Measurements from ENCODE around the gene TMEM45A.
"Not testable (repeated sequence)": the region's sequence is repeated elsewhere in the genome, so short reads cannot be mapped to it uniquely, and the experiment has no call there.

Gene TMEM45A

GRCh38 chr3:100536093-100536492 lies 43.7 kb downstream of the TMEM45A start:
- DNase-seq: no peak

- no peak for DNase-seq
Measured at GRCh38 chr3:100537646-100538338, 45.4 kb downstream of the TMEM45A start.

GRCh38 chr3:100538339-100538706 lies 45.9 kb downstream of the TMEM45A start:
- DNase-seq: no peak

GRCh38 chr3:100540791-100541334 lies 48.4 kb downstream of the TMEM45A start:
- no peak for DNase-seq

GRCh38 chr3:100541428-100541827 lies 49.0 kb downstream of the TMEM45A start:
- DNase-seq: not testable (repeated sequence)

GRCh38 chr3:100545371-100545770 lies 53.0 kb downstream of the TMEM45A start:
- no peak for DNase-seq

- no peak for DNase-seq
Measured at GRCh38 chr3:100546020-100546744, 53.8 kb downstream of the TMEM45A start.

GRCh38 chr3:100548053-100548452 lies 55.6 kb downstream of the TMEM45A start:
- DNase-seq: no peak

GRCh38 chr3:100553618-100554372 lies 61.4 kb downstream of the TMEM45A start:
- DNase-seq: no peak

GRCh38 chr3:100554373-100554676 lies 61.9 kb downstream of the TMEM45A start:
- DNase-seq: no peak

GRCh38 chr3:100556673-100557310 lies 64.4 kb downstream of the TMEM45A start:
- DNase-seq: no peak

- DNase-seq: no peak
Measured at GRCh38 chr3:100558233-100558632, 65.8 kb downstream of the TMEM45A start.

- no peak for DNase-seq
Measured at GRCh38 chr3:100560426-100560825, 68.0 kb downstream of the TMEM45A start.

- DNase-seq: no peak
Measured at GRCh38 chr3:100561459-100562158, 69.2 kb downstream of the TMEM45A start.

- DNase-seq: no peak
Measured at GRCh38 chr3:100562224-100562857, 69.9 kb downstream of the TMEM45A start.

GRCh38 chr3:100563228-100563627 lies 70.8 kb downstream of the TMEM45A start:
- DNase-seq: no peak

- DNase-seq: no peak
Measured at GRCh38 chr3:100563652-100564211, 71.3 kb downstream of the TMEM45A start.

GRCh38 chr3:100570811-100571210 lies 78.4 kb downstream of the TMEM45A start:
- no peak for DNase-seq

- no peak for DNase-seq
Measured at GRCh38 chr3:100574536-100574935, 82.1 kb downstream of the TMEM45A start.

- no peak for DNase-seq
Measured at GRCh38 chr3:100575704-100576103, 83.3 kb downstream of the TMEM45A start.

GRCh38 chr3:100577382-100578008 lies 85.1 kb downstream of the TMEM45A start:
- no peak for DNase-seq

Measured in hematopoietic multipotent progenitor cell treated with erythropoietin and hydrocortisone succinate and interleukin-3 and kit ligand, for 6 days (in vitro differentiated cells).